Endothelial cell of umbilical vein (primary cell): Measurements from ENCODE around the gene HEMGN. TPM values are rescaled to one million over a fixed set of nuclear protein-coding genes. Genes with fewer than 3 reads are reported as not detected.

Experiments used
- polyA plus RNA-seq, 4 experiments: library from polyadenylated mRNA; depleted of rRNA in 3 of 4; stranded (reverse) in 3 of 4; unstranded in 1 of 4; fragments of >200 nt; gene quantifications; 2 replicates each; pipeline versions ENCODE4 v1.2.1 to v1.2.3, GENCODE V29; 2011 to 2012; ENCODE audit warnings: missing spikeins in 1 of 4
- small RNA-seq: library from RNA; depleted of rRNA; stranded (forward); fragments of <200 nt; gene quantifications from one replicate; pipeline ENCODE3, GENCODE V24; 2012; ENCODE audit warnings: low replicate concordance, low read depth; ENCODE audit not compliant: insufficient read depth, insufficient read length
- total RNA-seq: library from RNA; stranded (reverse); gene quantifications from 2 replicates; pipeline ENCODE4 v1.2.3, GENCODE V29; 2021

The HEMGN gene
- total and polyA plus RNA-seq, 2 donors (not counting 3 experiments of a cell fraction or from before 2014, with no cell fraction given): not detected

Small RNAs within 50 kb of the gene (small RNA-seq; reads per million reads assigned to genes)
- gene RF00019: not detected

Other genes with a start within 250 kb of the HEMGN start
- gene XPA, start 240.8 kb downstream of the HEMGN start, total RNA-seq: 18.5 and 21.1 TPM in 2 replicates
- 2.2 and 3.6 TPM in 2 replicates for gene XPA, start 240.8 kb downstream of the HEMGN start, polyA plus RNA-seq
- not detected in 2 replicates for gene FOXE1, start 84.9 kb downstream of the HEMGN start, total RNA-seq
- not detected in 2 replicates for gene FOXE1, start 84.9 kb downstream of the HEMGN start, polyA plus RNA-seq
- gene TRMO, start 15.7 kb downstream of the HEMGN start, total RNA-seq: 10.1 and 10.9 TPM in 2 replicates
- gene TRMO, start 15.7 kb downstream of the HEMGN start, polyA plus RNA-seq: 10.1 and 11.9 TPM in 2 replicates
- gene ANP32B, start 45.2 kb upstream of the HEMGN start, total RNA-seq: 152 and 173 TPM in 2 replicates
- gene ANP32B, start 45.2 kb upstream of the HEMGN start, polyA plus RNA-seq: 5.9 and 13.9 TPM in 2 replicates
- gene NANS, start 118.6 kb upstream of the HEMGN start, total RNA-seq: 72.5 and 85.1 TPM in 2 replicates
- 95.3 and 108 TPM in 2 replicates for gene NANS, start 118.6 kb upstream of the HEMGN start, polyA plus RNA-seq
- 7.1 and 10.7 TPM in 2 replicates for gene TRIM14, start 181.1 kb upstream of the HEMGN start, total RNA-seq
- gene TRIM14, start 181.1 kb upstream of the HEMGN start, polyA plus RNA-seq: 4.8 and 4.9 TPM in 2 replicates